ENCODE data around the gene GCN1.

The GCN1 gene

GRCh38 chr12:120139958-120140357 lies 54.6 kb downstream of the GCN1 start:
- no peaks in the 10 kb centered on the region for H3K27me3 ChIP-seq (ENCODE audit: control insufficient read depth in 1 of 2, insufficient read depth in 2 of 2, low read length in 2 of 2)
- H3K4me3 ChIP-seq (ENCODE audit: low read length in 2 of 2): no peak overlapping the region
- peaks cover 73 to 74% of the 10 kb centered on the region in 2 donors for H3K36me3 ChIP-seq (ENCODE audit: control insufficient read depth in 2 of 2, insufficient read depth in 2 of 2, low read length in 2 of 2)
- H3K9ac ChIP-seq (ENCODE audit: low read length in 2 of 2): no peak overlapping the region
- no peak overlapping the region for H3K27ac ChIP-seq (ENCODE audit: low read length)
- H3K4me1 ChIP-seq (ENCODE audit: control insufficient read depth, insufficient read depth, low read length): no peaks in the 10 kb centered on the region
- H3K9me3 ChIP-seq (ENCODE audit: control insufficient read depth in 2 of 2, low read length in 2 of 2): no peaks in the 10 kb centered on the region

GRCh38 chr12:120138366-120138765 lies 56.1 kb downstream of the GCN1 start:
- Histone ChIP-seq H3K36me3 (ENCODE audit: control insufficient read depth in 2 of 2, insufficient read depth in 2 of 2, low read length in 2 of 2) (peaks cover 77 to 79% of the 10 kb centered on the region in 2 donors), H3K4me1 (ENCODE audit: control insufficient read depth, insufficient read depth, low read length) (no peaks in the 10 kb centered on the region), H3K4me3 (ENCODE audit: low read length in 2 of 2) (no peak overlapping the region), H3K27me3 (ENCODE audit: control insufficient read depth in 1 of 2, insufficient read depth in 2 of 2, low read length in 2 of 2) (no peaks in the 10 kb centered on the region), H3K9ac (ENCODE audit: low read length in 2 of 2) (no peak overlapping the region), H3K27ac (ENCODE audit: low read length) (no peak overlapping the region), H3K9me3 (ENCODE audit: control insufficient read depth in 2 of 2, low read length in 2 of 2) (no peaks in the 10 kb centered on the region)

- H3K9ac ChIP-seq (ENCODE audit: low read length in 2 of 2): no peak overlapping the region
- no peaks in the 10 kb centered on the region for H3K27me3 ChIP-seq (ENCODE audit: control insufficient read depth in 1 of 2, insufficient read depth in 2 of 2, low read length in 2 of 2)
- H3K27ac ChIP-seq (ENCODE audit: low read length): no peak overlapping the region
- no peak overlapping the region for H3K4me3 ChIP-seq (ENCODE audit: low read length in 2 of 2)
- H3K4me1 ChIP-seq (ENCODE audit: control insufficient read depth, insufficient read depth, low read length): no peaks in the 10 kb centered on the region
- peaks cover 81 to 84% of the 10 kb centered on the region in 2 donors for H3K36me3 ChIP-seq (ENCODE audit: control insufficient read depth in 2 of 2, insufficient read depth in 2 of 2, low read length in 2 of 2)
- H3K9me3 ChIP-seq (ENCODE audit: control insufficient read depth in 2 of 2, low read length in 2 of 2): no peaks in the 10 kb centered on the region
Observed at GRCh38 chr12:120137833-120138232, 56.7 kb downstream of the GCN1 start.

- H3K27ac ChIP-seq (ENCODE audit: low read length): no peak overlapping the region
- H3K36me3 ChIP-seq (ENCODE audit: control insufficient read depth in 2 of 2, insufficient read depth in 2 of 2, low read length in 2 of 2): peaks cover 81 to 83% of the 10 kb centered on the region in 2 donors
- H3K9me3 ChIP-seq (ENCODE audit: control insufficient read depth in 2 of 2, low read length in 2 of 2): no peaks in the 10 kb centered on the region
- no peak overlapping the region for H3K9ac ChIP-seq (ENCODE audit: low read length in 2 of 2)
- H3K27me3 ChIP-seq (ENCODE audit: control insufficient read depth in 1 of 2, insufficient read depth in 2 of 2, low read length in 2 of 2): no peaks in the 10 kb centered on the region
- no peak overlapping the region for H3K4me3 ChIP-seq (ENCODE audit: low read length in 2 of 2)
- no peaks in the 10 kb centered on the region for H3K4me1 ChIP-seq (ENCODE audit: control insufficient read depth, insufficient read depth, low read length)
Observed at GRCh38 chr12:120136093-120136770, 58.3 kb downstream of the GCN1 start.

- H3K9me3 ChIP-seq (ENCODE audit: control insufficient read depth in 2 of 2, low read length in 2 of 2): no peaks in the 10 kb centered on the region
- no peak overlapping the region for H3K9ac ChIP-seq (ENCODE audit: low read length in 2 of 2)
- H3K27me3 ChIP-seq (ENCODE audit: control insufficient read depth in 1 of 2, insufficient read depth in 2 of 2, low read length in 2 of 2): no peaks in the 10 kb centered on the region
- no peaks in the 10 kb centered on the region for H3K4me1 ChIP-seq (ENCODE audit: control insufficient read depth, insufficient read depth, low read length)
- no peak overlapping the region for H3K4me3 ChIP-seq (ENCODE audit: low read length in 2 of 2)
- no peak overlapping the region for H3K27ac ChIP-seq (ENCODE audit: low read length)
- peaks cover 83 to 86% of the 10 kb centered on the region in 2 donors for H3K36me3 ChIP-seq (ENCODE audit: control insufficient read depth in 2 of 2, insufficient read depth in 2 of 2, low read length in 2 of 2)
Observed at GRCh38 chr12:120134307-120134980, 60.1 kb downstream of the GCN1 start.

- no peak overlapping the region for H3K27ac ChIP-seq (ENCODE audit: low read length)
- H3K4me1 ChIP-seq (ENCODE audit: control insufficient read depth, insufficient read depth, low read length): no peaks in the 10 kb centered on the region
- no peaks in the 10 kb centered on the region for H3K27me3 ChIP-seq (ENCODE audit: control insufficient read depth in 1 of 2, insufficient read depth in 2 of 2, low read length in 2 of 2)
- no peak overlapping the region for H3K9ac ChIP-seq (ENCODE audit: low read length in 2 of 2)
- H3K4me3 ChIP-seq (ENCODE audit: low read length in 2 of 2): no peak overlapping the region
- H3K36me3 ChIP-seq (ENCODE audit: control insufficient read depth in 2 of 2, insufficient read depth in 2 of 2, low read length in 2 of 2): peaks cover 79 to 81% of the 10 kb centered on the region in 2 donors
- no peaks in the 10 kb centered on the region for H3K9me3 ChIP-seq (ENCODE audit: control insufficient read depth in 2 of 2, low read length in 2 of 2)
Observed at GRCh38 chr12:120132863-120133385, 61.6 kb downstream of the GCN1 start.

- peaks cover 79 to 82% of the 10 kb centered on the region in 2 donors for H3K36me3 ChIP-seq (ENCODE audit: control insufficient read depth in 2 of 2, insufficient read depth in 2 of 2, low read length in 2 of 2)
- H3K27me3 ChIP-seq (ENCODE audit: control insufficient read depth in 1 of 2, insufficient read depth in 2 of 2, low read length in 2 of 2): no peaks in the 10 kb centered on the region
- no peak overlapping the region for H3K4me3 ChIP-seq (ENCODE audit: low read length in 2 of 2)
- no peaks in the 10 kb centered on the region for H3K9me3 ChIP-seq (ENCODE audit: control insufficient read depth in 2 of 2, low read length in 2 of 2)
- H3K9ac ChIP-seq (ENCODE audit: low read length in 2 of 2): no peak overlapping the region
- H3K27ac ChIP-seq (ENCODE audit: low read length): no peak overlapping the region
- H3K4me1 ChIP-seq (ENCODE audit: control insufficient read depth, insufficient read depth, low read length): no peaks in the 10 kb centered on the region
Observed at GRCh38 chr12:120132054-120132836, 62.3 kb downstream of the GCN1 start.

- Histone ChIP-seq H3K4me3 (ENCODE audit: low read length in 2 of 2) (no peak overlapping the region), H3K27ac (ENCODE audit: low read length) (no peak overlapping the region), H3K9ac (ENCODE audit: low read length in 2 of 2) (no peak overlapping the region), H3K4me1 (ENCODE audit: control insufficient read depth, insufficient read depth, low read length) (no peaks in the 10 kb centered on the region), H3K27me3 (ENCODE audit: control insufficient read depth in 1 of 2, insufficient read depth in 2 of 2, low read length in 2 of 2) (no peaks in the 10 kb centered on the region), H3K36me3 (ENCODE audit: control insufficient read depth in 2 of 2, insufficient read depth in 2 of 2, low read length in 2 of 2) (peaks cover 75 to 77% of the 10 kb centered on the region in 2 donors), H3K9me3 (ENCODE audit: control insufficient read depth in 2 of 2, low read length in 2 of 2) (no peaks in the 10 kb centered on the region)
Observed at GRCh38 chr12:120131116-120131515, 63.4 kb downstream of the GCN1 start.

GRCh38 chr12:120130011-120130410 lies 64.5 kb downstream of the GCN1 start:
- no peak overlapping the region for H3K4me3 ChIP-seq (ENCODE audit: low read length in 2 of 2)
- peaks cover 73 to 76% of the 10 kb centered on the region in 2 donors for H3K36me3 ChIP-seq (ENCODE audit: control insufficient read depth in 2 of 2, insufficient read depth in 2 of 2, low read length in 2 of 2)
- no peaks in the 10 kb centered on the region for H3K4me1 ChIP-seq (ENCODE audit: control insufficient read depth, insufficient read depth, low read length)
- H3K27ac ChIP-seq (ENCODE audit: low read length): no peak overlapping the region
- no peak overlapping the region for H3K9ac ChIP-seq (ENCODE audit: low read length in 2 of 2)
- no peaks in the 10 kb centered on the region for H3K9me3 ChIP-seq (ENCODE audit: control insufficient read depth in 2 of 2, low read length in 2 of 2)
- H3K27me3 ChIP-seq (ENCODE audit: control insufficient read depth in 1 of 2, insufficient read depth in 2 of 2, low read length in 2 of 2): no peaks in the 10 kb centered on the region

- no peak overlapping the region for H3K4me3 ChIP-seq (ENCODE audit: low read length in 2 of 2)
- H3K27me3 ChIP-seq (ENCODE audit: control insufficient read depth in 1 of 2, insufficient read depth in 2 of 2, low read length in 2 of 2): no peaks in the 10 kb centered on the region
- no peaks in the 10 kb centered on the region for H3K9me3 ChIP-seq (ENCODE audit: control insufficient read depth in 2 of 2, low read length in 2 of 2)
- peaks cover 40 to 47% of the 10 kb centered on the region in 2 donors for H3K36me3 ChIP-seq (ENCODE audit: control insufficient read depth in 2 of 2, insufficient read depth in 2 of 2, low read length in 2 of 2)
- H3K4me1 ChIP-seq (ENCODE audit: control insufficient read depth, insufficient read depth, low read length): no peaks in the 10 kb centered on the region
- H3K27ac ChIP-seq (ENCODE audit: low read length): no peak overlapping the region
- H3K9ac ChIP-seq (ENCODE audit: low read length in 2 of 2): no peak overlapping the region
Observed at GRCh38 chr12:120126635-120127005, 67.9 kb downstream of the GCN1 start.

Measured in stomach smooth muscle (tissue), 2 donors.